ENCODE measurements around the gene SPATA33. TPM values are rescaled to one million over a fixed set of nuclear protein-coding genes. Genes with fewer than 3 reads are reported as not detected.
A peak's percentile ranks its signal among the peaks of the same experiment; 100 is the strongest.
"Not testable (repeated sequence)": the region's sequence is repeated elsewhere in the genome, so short reads cannot be mapped to it uniquely, and the experiment has no call there.

SPATA33 gene
- total RNA-seq, 4 donors from 2014 or later, result 4.4 to 10.1 (median 7.4) TPM

DNA sequence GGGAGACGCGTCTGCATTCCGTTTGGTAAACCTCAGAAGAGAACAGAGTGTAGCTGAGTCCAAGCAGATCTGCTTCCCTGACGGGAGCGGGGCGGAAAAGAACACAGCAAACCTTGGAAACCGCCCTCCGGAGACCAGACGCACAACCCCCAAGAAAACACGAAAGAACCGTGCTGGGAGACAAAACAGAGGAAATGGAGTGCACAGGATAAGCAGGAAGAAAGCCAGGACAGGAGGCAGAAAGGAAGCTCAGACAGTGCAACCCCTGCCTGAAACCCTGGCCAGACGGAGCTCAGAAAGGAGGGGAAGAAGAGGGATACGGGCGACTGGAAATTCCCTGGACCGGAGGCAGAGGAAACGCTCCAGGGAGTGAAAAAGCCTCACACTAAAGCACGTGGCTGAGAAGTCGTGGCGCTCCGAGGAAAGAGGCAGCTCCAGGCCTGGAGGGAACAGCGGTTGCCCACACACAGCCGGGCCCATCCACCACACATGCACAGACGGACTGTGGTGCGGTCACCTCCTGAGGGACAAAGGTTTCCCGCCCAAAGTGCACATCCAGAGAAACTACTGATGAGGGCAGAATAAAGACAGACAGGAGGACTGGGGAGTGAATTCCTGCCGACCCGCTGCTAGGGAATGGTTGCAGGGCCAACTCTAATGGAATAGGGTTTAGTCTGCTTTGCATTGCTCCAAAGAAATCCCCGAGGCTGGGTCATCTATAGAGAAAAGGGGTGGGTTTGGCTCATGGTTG is 34.0 kb upstream of the SPATA33 start:
- no peak for DNase-seq
- TF ChIP-seq, protein P1, sequence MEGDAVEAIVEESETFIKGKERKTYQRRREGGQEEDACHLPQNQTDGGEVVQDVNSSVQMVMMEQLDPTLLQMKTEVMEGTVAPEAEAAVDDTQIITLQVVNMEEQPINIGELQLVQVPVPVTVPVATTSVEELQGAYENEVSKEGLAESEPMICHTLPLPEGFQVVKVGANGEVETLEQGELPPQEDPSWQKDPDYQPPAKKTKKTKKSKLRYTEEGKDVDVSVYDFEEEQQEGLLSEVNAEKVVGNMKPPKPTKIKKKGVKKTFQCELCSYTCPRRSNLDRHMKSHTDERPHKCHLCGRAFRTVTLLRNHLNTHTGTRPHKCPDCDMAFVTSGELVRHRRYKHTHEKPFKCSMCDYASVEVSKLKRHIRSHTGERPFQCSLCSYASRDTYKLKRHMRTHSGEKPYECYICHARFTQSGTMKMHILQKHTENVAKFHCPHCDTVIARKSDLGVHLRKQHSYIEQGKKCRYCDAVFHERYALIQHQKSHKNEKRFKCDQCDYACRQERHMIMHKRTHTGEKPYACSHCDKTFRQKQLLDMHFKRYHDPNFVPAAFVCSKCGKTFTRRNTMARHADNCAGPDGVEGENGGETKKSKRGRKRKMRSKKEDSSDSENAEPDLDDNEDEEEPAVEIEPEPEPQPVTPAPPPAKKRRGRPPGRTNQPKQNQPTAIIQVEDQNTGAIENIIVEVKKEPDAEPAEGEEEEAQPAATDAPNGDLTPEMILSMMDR (IDR thresholded peaks at IDR 0.05), result no peak
- TF ChIP-seq POLR2A (IDR thresholded peaks at IDR 0.05) (no peak), EP300 (IDR thresholded peaks at IDR 0.05; ENCODE audit: low read depth) (no peak), POLR2AphosphoS5 (IDR thresholded peaks at IDR 0.05) (no peak)
- no peaks in the 10 kb centered on the region for H3K9me3 ChIP-seq
- H3K4me3 ChIP-seq, result no peak overlapping the region
- peaks cover 59% of the 10 kb centered on the region for H3K27me3 ChIP-seq
- intact Hi-C loops (cut with DNase I; ENCODE audit: low total_unique reads), result no loop called here
- in situ Hi-C loops (cut with MboI; ENCODE audit: low pct_ligation_motif_present in 1 of 4, low pct_unique_long_range_greater_than_20kb in 1 of 4, low sequenced_read_pairs in 3 of 4), result no loop called here
- no peaks in the 10 kb centered on the region for H3K36me3 ChIP-seq
- 51 to 64% methylated on average over 7 to 28 of the region's 28 CpGs for WGBS, 2 donors (ENCODE audit: low coverage in 1 of 2)
- no peak overlapping the region for H3K27ac ChIP-seq
- H3K4me1 ChIP-seq, result no peaks in the 10 kb centered on the region

DNA sequence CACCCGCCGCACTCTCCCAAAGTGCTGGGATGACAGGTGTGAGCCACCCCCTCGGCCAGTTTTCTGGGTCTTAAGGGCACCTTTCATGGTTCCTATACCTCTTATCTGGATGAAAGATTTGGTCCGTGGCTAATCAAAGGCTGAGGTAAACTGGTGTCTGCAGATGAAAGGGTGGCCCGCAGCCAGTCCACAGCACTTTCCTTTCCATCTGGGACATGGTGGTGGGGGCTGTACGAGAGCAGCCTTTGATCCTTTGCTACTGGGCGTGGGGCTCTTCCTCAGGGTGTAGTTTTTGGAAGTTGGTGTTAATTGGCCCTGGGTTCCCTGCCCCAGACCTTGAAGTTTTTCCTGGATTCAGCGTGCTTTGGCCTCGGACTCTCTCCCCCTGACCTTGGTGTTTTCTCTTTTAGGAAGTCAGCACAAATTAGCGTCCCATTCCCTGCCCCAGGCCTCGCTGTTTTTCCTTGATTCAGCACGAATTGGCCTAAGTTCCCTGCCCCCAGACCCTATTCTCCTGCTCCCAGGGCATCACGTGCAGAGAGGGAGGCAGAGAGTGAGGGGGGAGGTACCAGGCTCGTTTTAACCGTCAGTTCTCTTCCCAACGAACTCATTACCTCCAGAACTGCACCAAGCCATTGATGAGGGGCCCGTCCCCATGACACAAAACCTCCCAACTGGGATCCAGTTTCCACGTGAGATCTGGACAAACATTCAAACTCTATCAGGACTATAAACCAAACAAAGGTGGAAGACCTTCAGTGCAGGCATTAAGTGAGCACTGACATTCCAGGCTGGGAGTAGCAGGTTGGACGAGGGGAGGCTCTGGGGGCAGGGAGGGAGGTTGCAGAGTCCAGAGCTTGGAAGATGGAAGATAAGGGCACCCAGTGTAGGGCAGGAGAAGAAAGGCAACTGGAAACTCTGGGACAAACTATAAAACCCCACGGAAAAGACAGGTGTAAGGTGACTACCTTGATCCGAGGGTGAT is 32.6 kb upstream of the SPATA33 start:
- TF ChIP-seq EP300 (IDR thresholded peaks at IDR 0.05; ENCODE audit: low read depth) (no peak), POLR2A (IDR thresholded peaks at IDR 0.05) (no peak)
- DNase-seq, result no peak
- no peak overlapping the region for H3K4me3 ChIP-seq
- no peaks in the 10 kb centered on the region for H3K9me3 ChIP-seq
- in situ Hi-C loops (cut with MboI; ENCODE audit: low pct_ligation_motif_present in 1 of 4, low pct_unique_long_range_greater_than_20kb in 1 of 4, low sequenced_read_pairs in 3 of 4), result no loop called here
- no peak overlapping the region for H3K27ac ChIP-seq
- H3K4me1 ChIP-seq, result no peaks in the 10 kb centered on the region
- WGBS, 2 donors (ENCODE audit: low coverage in 1 of 2), result 19 to 36% methylated on average over 3 to 21 of the region's 21 CpGs
- H3K27me3 ChIP-seq, result peaks cover 55% of the 10 kb centered on the region
- intact Hi-C loops (cut with DNase I; ENCODE audit: low total_unique reads), result no loop called here
- H3K36me3 ChIP-seq, result no peaks in the 10 kb centered on the region

DNA sequence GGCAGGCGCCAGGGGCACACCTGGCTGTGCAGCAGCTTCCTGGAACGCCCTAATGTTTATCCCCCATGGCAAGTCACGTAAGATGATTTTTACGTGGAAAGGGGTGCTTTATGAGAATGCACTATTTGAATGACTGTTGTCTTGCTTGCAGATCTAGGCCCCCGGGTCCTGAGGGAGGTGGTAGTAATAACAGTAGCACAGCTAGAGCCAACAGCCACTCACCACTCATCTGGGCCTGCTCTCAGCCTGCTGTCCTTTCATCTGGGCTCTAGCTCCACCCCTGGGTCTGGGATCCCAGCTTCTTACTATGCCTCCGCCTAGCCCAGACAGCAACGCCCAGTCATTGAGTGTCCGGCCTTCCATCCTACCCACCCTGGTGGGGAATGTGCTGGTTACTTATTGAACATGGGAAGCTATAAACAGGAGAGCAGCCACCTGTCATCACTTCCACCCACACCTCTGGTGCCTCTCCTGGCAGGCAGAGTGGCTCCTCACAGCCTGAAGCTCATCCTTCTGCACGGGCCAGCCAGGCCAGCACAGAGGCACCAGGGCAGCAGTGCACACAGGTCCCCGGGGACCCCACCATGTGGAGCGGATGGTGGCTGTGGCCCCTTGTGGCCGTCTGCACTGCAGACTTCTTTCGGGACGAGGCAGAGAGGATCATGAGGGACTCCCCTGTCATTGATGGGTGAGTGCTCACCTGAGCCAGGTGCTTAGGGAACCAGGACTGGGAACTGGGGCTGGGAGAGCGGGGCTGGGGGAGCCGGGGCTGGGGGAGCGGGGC is 27.6 kb upstream of the SPATA33 start:
- no peaks in the 10 kb centered on the region for H3K9me3 ChIP-seq
- 73% methylated on average over 14 of the region's 17 CpGs; no CpG with 5 or more reads in 1 of the 2 donors for WGBS, 2 donors (ENCODE audit: low coverage in 1 of 2)
- no peaks in the 10 kb centered on the region for H3K36me3 ChIP-seq
- no peak overlapping the region for H3K4me3 ChIP-seq
- H3K27ac ChIP-seq, result no peak overlapping the region
- in situ Hi-C loops (cut with MboI; ENCODE audit: low pct_ligation_motif_present in 1 of 4, low pct_unique_long_range_greater_than_20kb in 1 of 4, low sequenced_read_pairs in 3 of 4) (no loop called here), intact Hi-C loops (cut with DNase I; ENCODE audit: low total_unique reads) (no loop called here)
- DNase-seq, result peak; percentile 70
- H3K27me3 ChIP-seq, result peaks cover 36% of the 10 kb centered on the region
- H3K4me1 ChIP-seq, result peaks cover 0 to 11% (median 7%) of the 10 kb centered on the region in 4 donors
- TF ChIP-seq POLR2AphosphoS5 (IDR thresholded peaks at IDR 0.05) (peak in 1 of 3 donors; percentile 25), EP300 (IDR thresholded peaks at IDR 0.05; ENCODE audit: low read depth) (no peak)

DNA sequence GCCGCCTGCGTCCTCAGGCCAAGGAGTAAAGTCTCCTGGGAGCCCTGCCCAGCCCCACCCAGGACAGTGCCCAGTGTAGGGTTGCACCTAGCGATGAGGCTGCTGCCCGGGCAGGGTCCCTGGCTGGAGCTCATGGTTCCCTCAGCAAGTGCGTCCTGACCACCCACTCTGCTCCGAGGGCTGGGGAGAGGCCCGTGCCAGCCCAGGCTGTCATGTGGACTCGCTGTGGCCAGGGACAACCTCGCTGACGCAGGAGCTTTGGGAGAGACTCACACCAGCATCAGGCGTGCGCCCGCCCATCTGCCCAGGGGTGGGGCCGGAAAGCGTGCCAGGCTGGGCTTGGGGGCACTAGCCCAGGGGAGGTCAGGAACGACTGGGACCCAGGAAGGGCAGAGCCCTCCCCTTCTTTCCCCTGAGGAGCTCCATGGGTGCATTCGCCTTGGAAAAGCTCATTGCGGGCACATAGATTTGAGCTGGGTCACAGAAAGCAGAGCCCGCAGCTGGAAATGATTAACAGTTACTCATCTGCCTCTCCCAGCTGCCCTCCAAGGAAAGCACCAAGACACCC is 24.5 kb upstream of the SPATA33 start:
- peaks cover 0 to 11% (median 7%) of the 10 kb centered on the region in 4 donors for H3K4me1 ChIP-seq
- 57 to 67% methylated on average over 3 to 17 of the region's 19 CpGs for WGBS, 2 donors (ENCODE audit: low coverage in 1 of 2)
- no peaks in the 10 kb centered on the region for H3K9me3 ChIP-seq
- TF ChIP-seq, protein P1 (IDR thresholded peaks at IDR 0.05), result no peak
- TF ChIP-seq EP300 (IDR thresholded peaks at IDR 0.05; ENCODE audit: low read depth) (no peak), POLR2A (IDR thresholded peaks at IDR 0.05) (no peak), POLR2AphosphoS5 (IDR thresholded peaks at IDR 0.05) (no peak)
- intact Hi-C loops (cut with DNase I; ENCODE audit: low total_unique reads), result no loop called here
- peak; percentile 40 for DNase-seq
- in situ Hi-C loops (cut with MboI; ENCODE audit: low pct_ligation_motif_present in 1 of 4, low pct_unique_long_range_greater_than_20kb in 1 of 4, low sequenced_read_pairs in 3 of 4), result no loop called here
- H3K27me3 ChIP-seq, result peaks cover 28% of the 10 kb centered on the region
- no peak overlapping the region for H3K4me3 ChIP-seq
- no peak overlapping the region for H3K27ac ChIP-seq
- no peaks in the 10 kb centered on the region for H3K36me3 ChIP-seq

DNA sequence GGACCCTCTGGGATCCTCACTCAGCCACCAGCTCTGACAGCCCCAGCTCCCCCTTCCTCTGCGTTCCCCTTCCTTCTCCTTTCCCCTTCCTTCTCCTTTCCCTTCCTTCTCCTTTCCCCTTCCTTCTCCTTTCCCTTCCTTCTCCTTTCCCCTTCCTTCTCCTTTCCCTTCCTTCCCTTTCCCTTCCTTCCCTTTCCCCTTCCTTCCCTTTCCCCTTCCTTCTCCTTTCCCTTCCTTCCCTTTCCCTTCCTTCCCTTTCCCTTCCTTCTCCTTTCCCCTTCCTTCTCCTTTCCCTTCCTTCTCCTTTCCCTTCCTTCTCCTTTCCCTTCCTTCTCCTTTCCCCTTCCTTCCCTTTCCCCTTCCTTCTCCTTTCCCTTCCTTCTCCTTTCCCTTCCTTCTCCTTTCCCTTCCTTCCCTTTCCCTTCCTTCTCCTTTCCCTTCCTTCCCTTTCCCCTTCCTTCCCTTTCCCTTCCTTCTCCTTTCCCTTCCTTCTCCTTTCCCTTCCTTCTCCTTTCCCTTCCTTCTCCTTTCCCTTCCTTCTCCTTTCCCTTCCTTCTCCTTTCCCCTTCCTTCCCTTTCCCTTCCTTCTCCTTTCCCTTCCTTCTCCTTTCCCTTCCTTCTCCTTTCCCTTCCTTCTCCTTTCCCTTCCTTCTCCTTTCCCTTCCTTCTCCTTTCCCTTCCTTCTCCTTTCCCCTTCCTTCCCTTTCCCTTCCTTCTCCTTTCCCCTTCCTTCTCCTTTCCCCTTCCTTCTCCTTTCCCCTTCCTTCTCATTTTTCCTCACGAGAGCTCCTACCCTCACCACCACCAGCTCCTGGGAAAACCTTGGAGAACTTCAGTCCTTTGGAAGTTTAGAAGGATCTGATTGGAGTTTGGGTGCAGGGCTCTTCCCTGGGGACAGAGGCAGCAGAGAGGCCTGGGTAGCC is 22.9 kb upstream of the SPATA33 start:
- H3K36me3 ChIP-seq; H3K4me3 ChIP-seq; in situ Hi-C loops (cut with MboI; ENCODE audit: low pct_ligation_motif_present in 1 of 4, low pct_unique_long_range_greater_than_20kb in 1 of 4, low sequenced_read_pairs in 3 of 4); DNase-seq; intact Hi-C loops (cut with DNase I; ENCODE audit: low total_unique reads); H3K27ac ChIP-seq; H3K9me3 ChIP-seq: not testable (repeated sequence)
- peaks cover 28% of the 10 kb centered on the region for H3K27me3 ChIP-seq
- 78 to 88% methylated on average over 1 to 2 of the region's 2 CpGs for WGBS, 2 donors (ENCODE audit: low coverage in 1 of 2)
- peaks cover 0 to 11% (median 7%) of the 10 kb centered on the region in 4 donors for H3K4me1 ChIP-seq

Data from transverse colon (tissue), 4 donors.